Activated CD4-positive, alpha-beta memory T cell treated with anti-CD3 and anti-CD28 coated beads, Interleukin-2, amount 10 ng/mL, durations not matched to agents 7 days and 5 days (primary cell): Measurements from ENCODE around the gene RTEL1. TPM values are rescaled to one million over a fixed set of nuclear protein-coding genes. Genes with fewer than 3 reads are reported as not detected.

ENCODE experiments used
- CTCF ChIA-PET: fragments of 350-600 bp; sonication (Branson Sonifier 250); formaldehyde crosslinking; loops from one replicate; lab custom pipeline; 2021; ENCODE audit warnings: antibody characterized with exemption, inconsistent platforms; lab: Charles Lee
- POLR2A ChIA-PET: fragments of 350-600 bp; sonication (Branson Sonifier 250); formaldehyde crosslinking; loops from one replicate; lab custom pipeline; 2021; ENCODE audit warnings: antibody characterized with exemption; lab: Charles Lee
- DNase-seq: peaks from one replicate; pipeline ENCODE4 v3.0.0-alpha.2; 2020
- H3K27ac Mint-ChIP-seq: one replicate; pipeline ENCODE4 v1.8.0; 2021; ENCODE audit warnings: mild to moderate bottlenecking, mixed read lengths
- H3K27me3 Mint-ChIP-seq: one replicate; pipeline ENCODE4 v1.8.0; 2021; ENCODE audit warnings: mixed read lengths
- H3K36me3 Mint-ChIP-seq: one replicate; pipeline ENCODE4 v1.8.0; 2021; ENCODE audit warnings: low read depth, mixed read lengths
- H3K4me1 Mint-ChIP-seq: one replicate; pipeline ENCODE4 v1.8.0; 2021; ENCODE audit warnings: mixed read lengths
- H3K4me3 Mint-ChIP-seq: one replicate; pipeline ENCODE4 v1.8.0; 2021; ENCODE audit warnings: mild to moderate bottlenecking, mixed read lengths
- H3K9me3 Mint-ChIP-seq: one replicate; pipeline ENCODE4 v1.8.0; 2021; ENCODE audit warnings: mixed read lengths
- total RNA-seq, 2 experiments: library from RNA; stranded (reverse); gene quantifications; one replicate each; pipeline ENCODE4 v1.2.3, GENCODE V29; 2021

Gene RTEL1
- total RNA-seq, 2 experiments from 2014 or later: 29.2 to 30.0 TPM

- no peaks in the 10 kb centered on the region for H3K9me3 Mint-ChIP-seq
- H3K27me3 Mint-ChIP-seq: no peaks in the 10 kb centered on the region
- POLR2A ChIA-PET: interaction anchor here (0.7 kb wide), 1 partner anchor 56 kb away, joined by 3 read pairs; the partner anchor contains the start of gene GMEB2
- no peak overlapping the region for H3K4me3 Mint-ChIP-seq
- no peak for DNase-seq
- H3K27ac Mint-ChIP-seq: no peak overlapping the region
- H3K36me3 Mint-ChIP-seq: peaks cover 2% of the 10 kb centered on the region
- H3K4me1 Mint-ChIP-seq: peaks cover 14% of the 10 kb centered on the region
- CTCF ChIA-PET: interaction anchor here (0.8 kb wide), 1 partner anchor 24 kb away, joined by 3 read pairs; the partner anchor contains the start of gene RTEL1
Measured at GRCh38 chr20:63682384-63683139, 24.4 kb downstream of the RTEL1 start.

- H3K9me3 Mint-ChIP-seq: no peaks in the 10 kb centered on the region
- DNase-seq: no peak
- H3K27me3 Mint-ChIP-seq: no peaks in the 10 kb centered on the region
- peaks cover 14% of the 10 kb centered on the region for H3K4me1 Mint-ChIP-seq
- no peak overlapping the region for H3K4me3 Mint-ChIP-seq
- ChIA-PET CTCF (no interaction called here), POLR2A (no interaction called here)
- no peak overlapping the region for H3K27ac Mint-ChIP-seq
- no peaks in the 10 kb centered on the region for H3K36me3 Mint-ChIP-seq
Measured at GRCh38 chr20:63685269-63686026, 27.3 kb downstream of the RTEL1 start.

- DNase-seq: no peak
- no peak overlapping the region for H3K27ac Mint-ChIP-seq
- no peaks in the 10 kb centered on the region for H3K27me3 Mint-ChIP-seq
- H3K9me3 Mint-ChIP-seq: no peaks in the 10 kb centered on the region
- POLR2A ChIA-PET: no interaction called here
- no peaks in the 10 kb centered on the region for H3K36me3 Mint-ChIP-seq
- H3K4me1 Mint-ChIP-seq: peaks cover 14% of the 10 kb centered on the region
- no peak overlapping the region for H3K4me3 Mint-ChIP-seq
- CTCF ChIA-PET: no interaction called here
Measured at GRCh38 chr20:63686094-63686491, 28.0 kb downstream of the RTEL1 start.

GRCh38 chr20:63686492-63687321 lies 28.6 kb downstream of the RTEL1 start:
- H3K27ac Mint-ChIP-seq: no peak overlapping the region
- CTCF ChIA-PET: no interaction called here
- no peak for DNase-seq
- no peak overlapping the region for H3K4me3 Mint-ChIP-seq
- no peaks in the 10 kb centered on the region for H3K9me3 Mint-ChIP-seq
- H3K4me1 Mint-ChIP-seq: peaks cover 14% of the 10 kb centered on the region
- no peaks in the 10 kb centered on the region for H3K27me3 Mint-ChIP-seq
- no peaks in the 10 kb centered on the region for H3K36me3 Mint-ChIP-seq
- POLR2A ChIA-PET: interaction anchor here (0.8 to 1.2 kb wide), 2 partner anchors 25 to 59 kb away, joined by 3 read pairs; partner anchors contain the start of gene GMEB2

- H3K4me3 Mint-ChIP-seq: no peak overlapping the region
- no peak for DNase-seq
- H3K4me1 Mint-ChIP-seq: peaks cover 11% of the 10 kb centered on the region
- H3K27ac Mint-ChIP-seq: no peak overlapping the region
- H3K9me3 Mint-ChIP-seq: no peaks in the 10 kb centered on the region
- ChIA-PET CTCF (no interaction called here), POLR2A (interaction anchor here (0.8 to 1.2 kb wide), 2 partner anchors 26 to 60 kb away, joined by 3 read pairs; partner anchors contain the start of gene GMEB2)
- no peaks in the 10 kb centered on the region for H3K27me3 Mint-ChIP-seq
- H3K36me3 Mint-ChIP-seq: peaks cover 5% of the 10 kb centered on the region
Measured at GRCh38 chr20:63687419-63688178, 29.5 kb downstream of the RTEL1 start.

GRCh38 chr20:63688228-63689045 lies 30.3 kb downstream of the RTEL1 start:
- no peak overlapping the region for H3K27ac Mint-ChIP-seq
- DNase-seq: no peak
- CTCF ChIA-PET: no interaction called here

GRCh38 chr20:63689046-63690002 lies 31.2 kb downstream of the RTEL1 start:
- H3K9me3 Mint-ChIP-seq: no peaks in the 10 kb centered on the region
- DNase-seq: no peak
- peaks cover 6% of the 10 kb centered on the region for H3K4me1 Mint-ChIP-seq
- H3K27me3 Mint-ChIP-seq: no peaks in the 10 kb centered on the region
- CTCF ChIA-PET: interaction anchor here (0.6 kb wide), 1 partner anchor 12 kb away, joined by 3 read pairs; no protein-coding TSS in a partner anchor
- no peak overlapping the region for H3K4me3 Mint-ChIP-seq
- peaks cover 11% of the 10 kb centered on the region for H3K36me3 Mint-ChIP-seq
- no peak overlapping the region for H3K27ac Mint-ChIP-seq
- POLR2A ChIA-PET: no interaction called here

More at GRCh38 chr20:63688228-63689045, 30.3 kb downstream of the RTEL1 start:
- Mint-ChIP-seq H3K9me3 (no peaks in the 10 kb centered on the region), H3K36me3 (peaks cover 5% of the 10 kb centered on the region), H3K4me1 (peaks cover 10% of the 10 kb centered on the region), H3K4me3 (no peak overlapping the region), H3K27me3 (no peaks in the 10 kb centered on the region)
- POLR2A ChIA-PET: no interaction called here

GRCh38 chr20:63690003-63690897 lies 32.1 kb downstream of the RTEL1 start:
- ChIA-PET CTCF (interaction anchor here (0.6 kb wide), 1 partner anchor 13 kb away, joined by 3 read pairs; no protein-coding TSS in a partner anchor), POLR2A (no interaction called here)
- no peak overlapping the region for H3K27ac Mint-ChIP-seq
- H3K27me3 Mint-ChIP-seq: no peaks in the 10 kb centered on the region
- H3K36me3 Mint-ChIP-seq: peaks cover 11% of the 10 kb centered on the region
- H3K9me3 Mint-ChIP-seq: no peaks in the 10 kb centered on the region
- peaks cover 6% of the 10 kb centered on the region for H3K4me1 Mint-ChIP-seq
- no peak overlapping the region for H3K4me3 Mint-ChIP-seq
- no peak for DNase-seq

GRCh38 chr20:63690898-63691710 lies 33.0 kb downstream of the RTEL1 start:
- POLR2A ChIA-PET: no interaction called here
- Mint-ChIP-seq H3K27me3 (no peaks in the 10 kb centered on the region), H3K4me3 (no peak overlapping the region), H3K9me3 (no peaks in the 10 kb centered on the region), H3K4me1 (peaks cover 6% of the 10 kb centered on the region), H3K27ac (no peak overlapping the region), H3K36me3 (peaks cover 11% of the 10 kb centered on the region)
- DNase-seq: no peak
- CTCF ChIA-PET: no interaction called here
